H1 (cell line): ENCODE results near the gene NEU2.

ENCODE experiments used
- CHD1 ChIP-seq: IDR thresholded peaks from 2 replicates; pipeline ENCODE4 v1.6.1; 2012; ENCODE audit warnings: low read depth, low read length, improper control_type of control experiment
- KDM1A ChIP-seq: fragments of 200-600, 300-600 bp; sonication (generic); IDR thresholded peaks from 2 replicates; pipeline ENCODE4 v1.7.1; 2016; ENCODE audit warnings: mild to moderate bottlenecking, low read length, borderline replicate concordance
- TF ChIP-seq, protein P1 (sequence below), 3 experiments: IDR thresholded peaks; 1 replicate in 2 of 3; 2 replicates in 1 of 3; pipeline versions ENCODE4 v1.5.1 to v1.6.1; 2011; ENCODE audit warnings: low read length in 3 of 3, mild to moderate bottlenecking in 3 of 3, inconsistent platforms in 2 of 3, low read depth in 1 of 3, moderate library complexity in 1 of 3; ENCODE audit not compliant: insufficient read depth in 1 of 3; ENCODE audit errors: control extremely low read depth in 1 of 3
- TF ChIP-seq, protein P2 (sequence below): IDR thresholded peaks from 2 replicates; pipeline ENCODE4 v1.6.1; 2012; ENCODE audit warnings: low read length, inconsistent platforms

DNA sequence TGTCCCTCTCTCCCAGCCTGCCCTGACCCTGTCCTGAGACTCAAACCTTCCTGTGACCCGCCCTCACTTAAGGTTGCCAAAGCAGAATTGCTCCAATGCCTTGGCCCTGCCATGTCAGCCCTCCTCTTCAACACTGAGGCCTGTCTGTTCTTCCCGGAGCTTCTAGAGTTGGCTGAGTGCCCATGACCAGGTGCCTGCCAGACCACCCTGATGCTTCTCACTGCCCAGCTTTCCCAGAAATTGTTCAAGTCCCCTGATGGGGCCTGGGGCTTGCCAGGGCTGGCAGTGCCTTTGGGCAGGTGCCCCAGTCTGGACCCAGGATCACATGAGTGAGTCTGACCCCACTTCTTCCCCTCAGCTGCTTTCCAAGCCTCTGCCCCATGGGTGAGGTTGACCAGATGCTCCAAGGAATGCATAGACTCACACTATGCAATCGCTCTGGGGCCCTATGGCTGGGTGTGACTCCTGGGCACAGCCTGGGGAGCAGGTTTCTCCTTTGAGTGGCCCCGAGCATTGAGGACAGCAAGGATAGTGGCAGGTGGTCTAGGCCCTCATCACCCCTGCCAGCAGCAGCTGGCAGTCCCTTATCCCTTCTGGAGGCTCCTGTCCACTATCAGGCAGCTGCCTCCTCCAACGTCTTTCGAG is 24.6 kb downstream of the NEU2 start:
- TF ChIP-seq, protein P1, sequence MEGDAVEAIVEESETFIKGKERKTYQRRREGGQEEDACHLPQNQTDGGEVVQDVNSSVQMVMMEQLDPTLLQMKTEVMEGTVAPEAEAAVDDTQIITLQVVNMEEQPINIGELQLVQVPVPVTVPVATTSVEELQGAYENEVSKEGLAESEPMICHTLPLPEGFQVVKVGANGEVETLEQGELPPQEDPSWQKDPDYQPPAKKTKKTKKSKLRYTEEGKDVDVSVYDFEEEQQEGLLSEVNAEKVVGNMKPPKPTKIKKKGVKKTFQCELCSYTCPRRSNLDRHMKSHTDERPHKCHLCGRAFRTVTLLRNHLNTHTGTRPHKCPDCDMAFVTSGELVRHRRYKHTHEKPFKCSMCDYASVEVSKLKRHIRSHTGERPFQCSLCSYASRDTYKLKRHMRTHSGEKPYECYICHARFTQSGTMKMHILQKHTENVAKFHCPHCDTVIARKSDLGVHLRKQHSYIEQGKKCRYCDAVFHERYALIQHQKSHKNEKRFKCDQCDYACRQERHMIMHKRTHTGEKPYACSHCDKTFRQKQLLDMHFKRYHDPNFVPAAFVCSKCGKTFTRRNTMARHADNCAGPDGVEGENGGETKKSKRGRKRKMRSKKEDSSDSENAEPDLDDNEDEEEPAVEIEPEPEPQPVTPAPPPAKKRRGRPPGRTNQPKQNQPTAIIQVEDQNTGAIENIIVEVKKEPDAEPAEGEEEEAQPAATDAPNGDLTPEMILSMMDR (IDR thresholded peaks at IDR 0.05; ENCODE audit: control extremely low read depth in 1 of 3, insufficient read depth in 1 of 3, low read depth in 1 of 3, low read length in 3 of 3) = no peak
- TF ChIP-seq, protein P2, sequence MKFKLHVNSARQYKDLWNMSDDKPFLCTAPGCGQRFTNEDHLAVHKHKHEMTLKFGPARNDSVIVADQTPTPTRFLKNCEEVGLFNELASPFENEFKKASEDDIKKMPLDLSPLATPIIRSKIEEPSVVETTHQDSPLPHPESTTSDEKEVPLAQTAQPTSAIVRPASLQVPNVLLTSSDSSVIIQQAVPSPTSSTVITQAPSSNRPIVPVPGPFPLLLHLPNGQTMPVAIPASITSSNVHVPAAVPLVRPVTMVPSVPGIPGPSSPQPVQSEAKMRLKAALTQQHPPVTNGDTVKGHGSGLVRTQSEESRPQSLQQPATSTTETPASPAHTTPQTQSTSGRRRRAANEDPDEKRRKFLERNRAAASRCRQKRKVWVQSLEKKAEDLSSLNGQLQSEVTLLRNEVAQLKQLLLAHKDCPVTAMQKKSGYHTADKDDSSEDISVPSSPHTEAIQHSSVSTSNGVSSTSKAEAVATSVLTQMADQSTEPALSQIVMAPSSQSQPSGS = no peak
- TF ChIP-seq CHD1 = no peak
- TF ChIP-seq KDM1A = no peak
